Right forelimb (tissue), 1 donor: ENCODE data around the gene PALLD.
A peak's percentile ranks its signal among the peaks of the same experiment; 100 is the strongest.

Experiments used
- DNase-seq: peaks from one replicate; pipeline ENCODE4 v3.0.0-alpha.2; 2018

PALLD gene

GRCh38 chr4:168863719-168864647 is 367.1 kb downstream of the PALLD start:
- no peak for DNase-seq

- DNase-seq, result no peak
Measured at GRCh38 chr4:168864821-168865541, 368.1 kb downstream of the PALLD start.

- no peak for DNase-seq
Measured at GRCh38 chr4:168865854-168866253, 369.0 kb downstream of the PALLD start.

DNA sequence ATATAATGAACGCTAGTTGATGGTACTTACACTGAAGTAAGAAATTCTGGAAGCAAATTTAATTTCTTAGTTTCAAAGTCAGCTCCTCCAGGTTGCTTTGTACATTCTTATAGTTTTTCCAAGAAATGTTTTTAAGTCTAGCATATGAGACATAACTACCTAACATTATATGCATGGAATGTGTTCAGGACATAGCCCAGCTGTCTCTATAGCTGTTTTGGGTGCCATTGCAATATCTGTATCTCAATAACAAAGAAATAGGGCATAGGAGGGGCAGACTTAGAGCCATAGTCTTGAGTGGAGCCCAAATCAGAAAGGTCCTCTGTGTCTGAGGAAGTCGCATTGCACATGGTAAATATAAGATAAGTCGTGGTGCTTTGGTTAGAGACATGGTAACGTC is 369.8 kb downstream of the PALLD start:
- DNase-seq, result no peak

DNA sequence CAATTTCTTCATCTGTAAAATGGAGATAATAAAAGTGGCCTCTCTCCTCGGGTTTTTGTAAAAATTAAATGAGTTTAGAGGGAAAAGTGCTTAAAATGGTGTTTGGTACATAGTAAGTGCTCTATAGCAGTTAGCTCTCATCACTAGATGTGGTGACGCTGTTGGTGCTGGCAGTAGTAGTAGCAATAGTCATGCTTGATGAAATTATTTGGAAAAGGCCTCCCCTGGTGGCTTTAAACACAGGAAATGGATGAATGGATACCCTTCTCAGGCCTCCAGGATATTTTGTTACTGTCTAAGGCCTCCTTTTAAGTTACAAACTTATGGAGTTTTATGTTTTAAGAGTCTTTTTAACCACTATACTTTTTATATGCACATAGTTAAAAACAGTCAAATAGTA is 370.3 kb downstream of the PALLD start:
- DNase-seq, result no peak

DNA sequence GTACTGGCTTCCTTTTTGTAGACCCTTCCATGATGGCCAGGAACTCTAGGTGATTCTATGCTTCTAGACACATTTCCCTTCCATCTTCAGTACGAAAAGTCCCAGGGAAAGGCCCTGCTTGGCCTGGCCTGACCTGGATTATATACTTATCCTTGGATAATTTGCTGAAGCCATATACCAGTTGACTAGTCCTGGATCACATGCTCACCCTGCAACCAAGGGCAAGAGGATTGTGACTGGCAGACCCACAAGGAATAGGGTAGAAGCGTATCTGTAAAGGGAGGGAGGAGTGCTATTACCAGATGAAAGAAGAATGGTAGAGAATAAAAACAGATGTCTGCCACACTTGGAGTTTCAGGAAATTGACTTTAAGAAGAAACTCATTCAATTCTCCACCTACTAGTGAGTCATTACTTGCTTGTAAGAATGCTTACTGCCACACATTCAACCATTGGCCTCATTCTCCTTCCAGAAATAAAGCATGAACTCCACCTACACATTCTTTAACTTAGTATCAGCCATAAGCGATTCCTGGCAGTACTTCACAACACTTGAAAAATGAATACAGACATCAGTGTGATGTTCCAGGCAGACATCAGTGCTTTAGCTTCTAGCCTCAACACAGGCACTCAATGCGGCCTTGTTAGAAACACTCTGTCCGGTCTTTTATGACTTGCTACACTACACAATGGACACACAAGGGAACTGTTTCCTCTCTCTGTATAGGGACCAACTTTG is 371.4 kb downstream of the PALLD start:
- no peak for DNase-seq

DNA sequence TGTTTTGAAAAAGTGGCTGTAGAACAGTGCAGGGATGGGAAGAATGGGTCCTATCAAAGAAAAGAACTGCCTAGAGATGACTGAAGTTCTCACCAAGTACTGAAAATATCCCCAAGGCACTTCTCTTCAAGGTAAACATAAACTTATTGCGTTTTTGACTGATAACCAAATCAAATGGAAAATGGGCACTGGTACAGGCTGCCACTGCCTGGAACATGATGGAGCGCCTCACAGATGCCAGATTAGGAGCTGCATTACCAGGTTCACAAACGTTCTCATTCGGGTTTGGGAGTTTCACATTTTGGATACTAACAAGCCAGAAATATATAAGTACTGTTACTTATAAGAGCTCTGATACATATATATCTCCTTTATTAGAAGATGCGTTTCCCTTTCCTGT is 371.9 kb downstream of the PALLD start:
- DNase-seq, result no peak

GRCh38 chr4:168870004-168870403 is 373.2 kb downstream of the PALLD start:
- DNase-seq, result no peak

- no peak for DNase-seq
Measured at GRCh38 chr4:168871632-168872031, 374.8 kb downstream of the PALLD start.

DNA sequence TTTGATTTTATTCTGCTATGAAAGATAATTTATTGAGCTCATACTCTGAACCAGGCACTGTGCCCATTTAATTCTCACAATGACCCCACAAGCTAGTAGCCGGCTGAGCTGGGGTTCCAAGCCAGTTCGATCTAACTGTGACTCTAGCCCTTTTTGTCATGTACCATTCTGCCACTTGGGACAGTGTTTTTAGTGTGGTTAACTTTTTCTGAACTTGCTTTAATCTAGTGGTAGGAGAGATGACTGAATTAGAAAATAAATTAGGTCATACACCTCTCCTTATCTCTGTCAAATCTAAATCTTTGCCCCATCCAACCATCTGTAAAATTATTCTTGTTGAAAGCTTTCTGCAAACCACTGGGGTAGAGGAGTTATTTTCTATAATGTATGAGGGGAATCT is 377.2 kb downstream of the PALLD start:
- DNase-seq, result no peak

DNA sequence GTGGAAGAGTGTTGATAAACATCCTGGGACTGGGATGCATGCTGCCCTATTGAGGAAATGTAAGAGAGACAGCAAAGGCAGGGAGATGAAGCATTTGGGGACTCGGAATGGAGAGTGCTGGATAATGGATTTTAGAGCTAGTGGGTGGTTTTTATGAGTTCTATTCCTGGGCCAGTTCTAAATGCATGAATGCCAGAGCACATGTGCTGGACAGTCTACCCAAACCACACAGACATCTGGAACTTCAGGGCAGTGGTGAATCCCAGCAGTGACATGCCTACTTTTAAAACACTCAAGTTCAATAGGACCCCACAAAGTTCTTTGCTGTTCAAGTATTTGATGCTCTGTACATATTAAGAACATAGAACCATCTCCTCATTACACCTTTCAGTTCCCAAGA is 379.3 kb downstream of the PALLD start:
- DNase-seq, result no peak

DNA sequence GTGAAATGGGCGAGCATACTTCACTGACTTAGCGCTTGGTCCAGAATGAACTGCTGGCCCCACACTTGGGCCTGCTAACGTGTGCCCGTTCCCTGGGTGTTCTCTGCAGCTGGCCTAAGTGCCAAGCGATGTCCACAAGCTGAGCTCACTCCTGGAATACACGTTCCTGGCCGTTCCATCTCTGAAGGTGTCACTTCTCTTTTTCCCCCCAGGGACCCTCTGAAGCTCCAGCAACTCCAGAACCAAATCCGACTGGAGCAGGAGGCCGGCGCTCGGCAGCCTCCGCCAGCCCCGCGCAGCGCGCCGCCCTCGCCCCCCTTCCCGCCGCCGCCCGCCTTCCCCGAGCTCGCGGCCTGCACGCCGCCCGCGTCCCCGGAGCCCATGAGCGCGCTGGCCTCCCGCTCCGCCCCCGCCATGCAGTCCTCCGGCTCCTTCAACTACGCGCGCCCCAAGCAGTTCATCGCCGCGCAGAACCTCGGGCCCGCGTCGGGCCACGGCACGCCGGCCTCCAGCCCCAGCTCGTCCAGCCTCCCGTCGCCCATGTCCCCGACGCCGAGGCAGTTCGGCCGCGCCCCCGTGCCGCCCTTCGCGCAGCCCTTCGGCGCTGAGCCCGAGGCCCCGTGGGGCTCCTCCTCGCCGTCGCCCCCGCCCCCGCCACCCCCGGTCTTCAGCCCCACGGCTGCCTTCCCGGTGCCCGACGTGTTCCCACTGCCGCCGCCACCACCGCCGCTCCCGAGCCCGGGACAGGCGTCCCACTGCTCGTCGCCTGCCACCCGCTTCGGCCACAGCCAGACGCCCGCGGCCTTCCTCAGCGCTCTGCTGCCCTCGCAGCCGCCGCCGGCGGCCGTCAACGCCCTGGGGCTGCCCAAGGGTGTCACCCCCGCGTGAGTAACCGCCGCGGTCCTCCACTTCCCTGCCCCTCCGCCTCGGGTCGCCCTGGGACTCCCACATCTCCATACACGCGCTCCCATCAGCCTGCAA is 380.9 kb downstream of the PALLD start:
- peak; percentile 67 for DNase-seq

DNA sequence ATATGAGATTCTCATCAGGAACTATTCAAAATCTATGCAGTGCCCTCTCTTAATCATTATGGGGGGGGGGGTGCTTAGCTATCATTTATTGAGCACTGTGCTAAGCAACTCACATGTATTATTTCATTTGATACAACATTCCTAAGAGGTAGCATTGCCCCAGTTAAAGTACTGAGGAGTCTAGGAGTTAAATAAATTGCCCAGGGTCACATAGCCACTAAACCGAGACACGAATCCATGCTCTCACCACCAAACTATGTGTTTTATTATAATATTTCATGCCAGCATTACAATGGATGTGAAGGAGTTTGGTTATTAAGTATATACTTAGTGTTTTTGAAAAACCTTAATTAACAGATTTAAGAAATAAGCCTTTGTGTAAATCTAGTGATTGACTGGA is 381.8 kb downstream of the PALLD start:
- no peak for DNase-seq

- DNase-seq, result no peak
Measured at GRCh38 chr4:168879188-168879587, 382.3 kb downstream of the PALLD start.

DNA sequence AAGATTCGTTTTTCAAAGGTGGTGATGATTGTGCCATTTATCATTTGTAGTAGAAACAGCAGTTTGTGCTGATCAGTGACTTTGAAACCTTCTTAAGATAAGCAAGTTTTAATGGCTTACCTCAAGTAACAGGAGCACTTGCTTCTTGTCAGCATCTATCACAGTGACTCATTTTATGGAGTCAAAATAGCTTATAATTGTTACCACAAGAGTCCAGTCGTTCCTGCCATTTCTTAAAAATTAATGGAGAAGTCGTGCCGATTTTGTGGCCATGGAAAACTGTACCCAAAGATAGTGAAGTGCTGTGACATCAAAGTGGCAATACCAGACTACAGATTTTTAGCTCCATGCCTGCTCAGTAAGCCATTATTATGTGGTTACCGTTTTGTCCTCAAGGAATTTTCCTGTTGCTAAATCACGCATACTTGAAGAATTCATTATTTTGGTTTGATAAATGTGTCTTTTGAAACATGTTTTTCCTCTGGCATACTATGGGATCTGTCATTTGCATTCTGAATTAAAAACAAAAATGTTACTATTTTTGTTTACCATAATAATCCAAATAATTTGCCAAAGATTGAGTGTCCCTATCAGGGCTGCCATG is 383.3 kb downstream of the PALLD start:
- no peak for DNase-seq

DNA sequence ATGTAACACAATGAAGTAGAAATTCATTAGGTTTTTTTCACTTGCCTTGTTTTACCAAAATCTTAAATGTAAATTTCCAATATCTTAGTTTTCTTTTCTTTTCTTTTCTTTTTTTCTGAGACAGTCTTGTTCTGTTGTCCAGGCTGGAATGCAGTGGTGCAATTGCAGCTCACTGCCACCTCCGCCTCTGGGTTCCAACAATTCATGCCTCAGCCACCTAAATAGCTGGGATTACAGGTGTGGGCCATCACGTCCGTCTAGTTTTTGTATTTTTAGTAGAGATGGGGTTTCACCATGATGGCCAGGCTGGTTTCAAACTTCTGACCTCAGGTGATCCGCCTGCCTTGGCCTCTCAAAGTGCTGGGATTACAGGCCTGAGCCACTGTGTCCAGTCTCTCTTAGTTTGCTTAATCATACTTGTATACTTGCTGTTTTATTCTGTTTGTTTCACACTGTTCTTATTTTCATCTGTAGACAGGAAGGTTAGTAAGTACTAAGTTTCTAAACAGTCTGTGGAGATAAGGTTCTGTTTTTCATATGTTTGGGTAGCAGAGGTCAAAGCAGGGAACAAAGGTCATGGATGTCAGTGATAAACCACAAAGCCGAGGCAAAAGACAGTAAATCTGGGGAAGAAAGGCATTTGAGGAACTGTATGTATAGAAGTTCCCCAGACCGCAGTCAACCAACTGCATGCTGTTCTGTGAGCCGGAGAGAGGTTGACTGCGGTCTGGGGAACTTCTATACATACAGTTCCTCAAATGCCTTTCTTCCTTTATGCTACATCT is 384.2 kb downstream of the PALLD start:
- DNase-seq, result no peak

- DNase-seq, result no peak
Measured at GRCh38 chr4:168881781-168882420, 385.0 kb downstream of the PALLD start.

DNA sequence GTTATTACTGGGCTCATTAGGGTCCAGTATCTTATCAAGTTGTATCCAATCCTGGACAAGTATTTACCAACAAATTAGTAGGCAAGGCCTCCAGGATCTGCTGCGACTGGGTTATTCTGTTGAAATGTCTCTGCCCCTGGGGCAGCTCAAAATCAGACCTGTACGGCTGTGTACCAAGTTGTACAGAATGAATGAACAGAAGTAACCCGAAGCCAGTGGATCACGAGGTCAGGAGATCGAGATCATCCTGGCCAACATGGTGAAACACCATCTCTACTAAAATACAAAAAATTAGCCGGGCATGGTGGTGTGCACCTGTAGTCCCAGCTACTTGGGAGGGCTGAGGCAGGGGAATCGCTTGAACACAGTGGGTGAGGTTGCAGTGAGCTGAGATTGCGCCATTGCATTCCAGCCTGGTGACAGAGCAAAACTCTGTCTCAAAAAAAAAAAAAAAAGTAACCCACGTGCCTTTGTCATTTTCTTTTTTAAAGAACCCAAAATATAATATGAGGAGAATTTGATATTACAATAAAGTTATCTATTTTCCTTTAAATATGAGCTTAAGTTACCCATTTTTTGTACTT is 385.9 kb downstream of the PALLD start:
- no peak for DNase-seq

- no peak for DNase-seq
Measured at GRCh38 chr4:168883513-168883912, 386.7 kb downstream of the PALLD start.
